H1 (cell line): Measurements from ENCODE around the gene ARHGAP21. TPM values are rescaled to one million over a fixed set of nuclear protein-coding genes. Genes with fewer than 3 reads are reported as not detected.

ENCODE experiments used
- CEBPB ChIP-seq: IDR thresholded peaks from 2 replicates; pipeline ENCODE4 v1.6.1; 2012; ENCODE audit warnings: low read depth, low read length
- YY1 ChIP-seq: IDR thresholded peaks from 2 replicates; pipeline ENCODE4 v1.6.1; 2011; ENCODE audit warnings: low read depth, mild to moderate bottlenecking, low read length
- polyA plus RNA-seq, 7 experiments: library from polyadenylated mRNA; depleted of rRNA in 3 of 7; stranded (reverse) in 5 of 7; unstranded in 2 of 7; fragments of >200 nt in 5 of 7; fragments of 200-250 nt in 2 of 7; gene quantifications; 1 replicate in 5 of 7; 2 replicates in 1 of 7; 4 replicates in 1 of 7; pipeline versions ENCODE4 v1.2.1 to v1.2.3, GENCODE V29; 2011 to 2013; ENCODE audit warnings: missing spikeins in 2 of 7, mixed read lengths in 2 of 7
- total RNA-seq: library from RNA; stranded (reverse); fragmentation: NEBNext Ultra II Directional; extraction: Animal tissue kit (Norgen Biotek cat#: 25700); gene quantifications from 2 replicates; pipeline ENCODE4 v1.2.1, GENCODE V29; 2021

Gene ARHGAP21
- total and polyA plus RNA-seq, 2 of the 8 experiments (the other 6 are each of a cell fraction or from before 2014, with no cell fraction given) = 14.4 to 35.3 TPM

GRCh38 chr10:24685958-24686540, 37.6 kb downstream of the ARHGAP21 start (continued):
- no peak for TF ChIP-seq YY1
- no peak for TF ChIP-seq CEBPB
- TF ChIP-seq, all 59 proteins: peak for 0
